HFFc6 (cell line): ENCODE measurements around the gene TTC38. TPM values are rescaled to one million over a fixed set of nuclear protein-coding genes. Genes with fewer than 3 reads are reported as not detected.

Source experiments
- DNase-seq: peaks from one replicate; pipeline ENCODE4 v3.0.0-alpha.2; 2018
- H3K27ac Mint-ChIP-seq: 2 replicates; pipeline ENCODE4 v1.8.0; 2020; ENCODE audit warnings: mild to moderate bottlenecking, mixed read lengths
- H3K27me3 Mint-ChIP-seq: 2 replicates; pipeline ENCODE4 v1.8.0; 2021; ENCODE audit warnings: mild to moderate bottlenecking, moderate library complexity, mixed read lengths; ENCODE audit not compliant: insufficient read depth
- H3K36me3 Mint-ChIP-seq: 2 replicates; pipeline ENCODE4 v1.8.0; 2021; ENCODE audit warnings: low read depth, mixed read lengths
- H3K4me1 Mint-ChIP-seq: 2 replicates; pipeline ENCODE4 v1.8.0; 2020; ENCODE audit warnings: low read depth, mixed read lengths
- H3K4me3 Mint-ChIP-seq: 2 replicates; pipeline ENCODE4 v1.8.0; 2020; ENCODE audit warnings: mild to moderate bottlenecking, moderate library complexity, mixed read lengths
- H3K9me3 Mint-ChIP-seq: 2 replicates; pipeline ENCODE4 v1.8.0; 2020; ENCODE audit warnings: mild to moderate bottlenecking, mixed read lengths
- CTCF ChIP-seq: fragments of 200-600 bp; sonication (generic); IDR thresholded peaks from 2 replicates; pipeline ENCODE4 v1.5.0; 2021; ENCODE audit warnings: antibody characterized with exemption, mild to moderate bottlenecking
- total RNA-seq, 6 experiments: library from RNA; stranded (reverse); fragmentation: NEBNext Ultra II Directional; extraction: Animal tissue kit (Norgen Biotek cat#: 25700); gene quantifications; 2 replicates in 1 of 6; 3 replicates in 5 of 6; pipeline ENCODE4 v1.2.3, GENCODE V29; 2021

Gene TTC38
- total RNA-seq, 6 experiments from 2014 or later, result 31.2 to 38.6 (median 36.6) TPM

- H3K27me3 Mint-ChIP-seq, result peaks cover 7% of the 10 kb centered on the region
- H3K9me3 Mint-ChIP-seq, result no peaks in the 10 kb centered on the region
- H3K4me1 Mint-ChIP-seq, result peaks cover 14% of the 10 kb centered on the region
- no peak for DNase-seq
- no peak for TF ChIP-seq CTCF
- peaks cover 16% of the 10 kb centered on the region; the same call in 1 of the 2 replicates for H3K36me3 Mint-ChIP-seq
- H3K27ac Mint-ChIP-seq, result no peak overlapping the region
- H3K4me3 Mint-ChIP-seq, result no peak overlapping the region
Observed at GRCh38 chr22:46339956-46340355, 72.1 kb downstream of the TTC38 start.

- peaks cover 16% of the 10 kb centered on the region; the same call in 1 of the 2 replicates for H3K36me3 Mint-ChIP-seq
- peaks cover 10% of the 10 kb centered on the region for H3K4me1 Mint-ChIP-seq
- no peak for TF ChIP-seq CTCF
- H3K27ac Mint-ChIP-seq, result no peak overlapping the region
- no peak for DNase-seq
- H3K4me3 Mint-ChIP-seq, result no peak overlapping the region
- no peaks in the 10 kb centered on the region for H3K9me3 Mint-ChIP-seq
- H3K27me3 Mint-ChIP-seq, result peaks cover 7% of the 10 kb centered on the region
Observed at GRCh38 chr22:46340676-46341075, 72.9 kb downstream of the TTC38 start.

Other genes with a start within 250 kb of the TTC38 start
- gene PPARA, start 117.5 kb upstream of the TTC38 start, total RNA-seq, result 10 to 100 TPM; 14.1 to 16.0 (median 15.1) TPM
- gene CDPF1, start 17.7 kb upstream of the TTC38 start, total RNA-seq, result 1 to 10 TPM; 6.4 to 9.3 (median 7.6) TPM
- not detected for gene PKDREJ, start 4.7 kb upstream of the TTC38 start, total RNA-seq
- 10 to 100 TPM; 12.4 to 30.5 (median 27.9) TPM for gene GTSE1, start 28.9 kb downstream of the TTC38 start, total RNA-seq
- 10 to 100 TPM; 26.4 to 36.4 (median 32.4) TPM for gene TRMU, start 67.7 kb downstream of the TTC38 start, total RNA-seq